GM19023 (cell line): ENCODE measurements around the gene DENND4A.
"Not testable (repeated sequence)": the region's sequence is repeated elsewhere in the genome, so short reads cannot be mapped to it uniquely, and the experiment has no call there.

ENCODE experiments used
- ATAC-seq: cut with Tn5 transposase; IDR thresholded peaks from one replicate; pipeline ENCODE4 v1.9.1; 2021; ENCODE audit warnings: mild to moderate bottlenecking, moderate library complexity; ENCODE audit not compliant: unreplicated experiment

The DENND4A gene

DNA sequence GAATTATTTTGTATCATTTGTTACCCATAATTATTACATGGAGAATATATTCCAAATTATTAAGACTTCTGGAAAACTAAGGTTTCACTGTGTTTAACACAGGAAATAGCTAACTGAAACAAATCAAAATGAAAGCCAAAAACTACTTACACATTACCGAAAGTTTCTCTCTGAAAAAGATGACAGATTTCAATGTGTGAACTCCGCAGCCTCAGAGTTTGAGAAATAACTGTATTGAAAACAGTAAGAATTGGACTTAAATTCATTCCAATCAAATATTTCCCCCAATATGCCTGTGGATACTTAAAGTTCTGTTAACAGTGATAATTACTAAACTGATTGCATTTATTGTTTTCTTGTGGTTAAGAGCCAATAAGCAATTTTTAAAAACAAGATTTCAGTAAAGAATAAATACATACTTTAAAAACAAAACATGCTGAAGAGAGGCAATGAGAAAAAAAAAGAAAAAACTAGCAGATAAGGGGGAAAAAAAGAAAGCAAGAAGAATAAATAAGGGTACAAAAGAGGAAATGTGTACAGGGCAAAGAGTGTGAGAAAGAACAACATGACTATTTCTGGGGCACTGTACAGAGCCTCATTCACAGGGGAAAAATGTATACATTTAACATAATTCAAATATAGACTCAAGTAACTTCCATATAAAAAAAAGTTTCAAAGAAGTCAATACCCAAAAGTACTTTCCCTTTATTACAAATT lies 30.7 kb downstream of the DENND4A start:
- no peak for ATAC-seq

DNA sequence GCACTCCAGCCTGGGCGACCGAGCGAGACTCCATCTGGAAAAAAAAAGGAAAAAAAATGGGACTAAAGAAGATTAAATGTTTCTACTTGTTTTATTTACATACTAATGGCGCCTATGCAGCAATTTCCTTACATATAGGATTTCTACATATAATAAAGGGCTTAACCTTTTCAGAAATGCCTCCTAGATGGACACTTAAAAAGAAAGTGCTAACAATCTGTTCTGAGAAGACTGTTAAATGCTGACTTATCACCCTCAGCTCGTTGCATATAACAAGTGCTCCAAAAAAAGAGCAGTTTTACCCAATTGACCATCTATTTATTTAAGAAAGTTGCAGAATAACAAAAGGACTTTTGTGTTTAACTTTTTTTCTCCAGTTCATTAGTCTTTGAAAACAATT lies 32.7 kb downstream of the DENND4A start:
- no peak for ATAC-seq

DNA sequence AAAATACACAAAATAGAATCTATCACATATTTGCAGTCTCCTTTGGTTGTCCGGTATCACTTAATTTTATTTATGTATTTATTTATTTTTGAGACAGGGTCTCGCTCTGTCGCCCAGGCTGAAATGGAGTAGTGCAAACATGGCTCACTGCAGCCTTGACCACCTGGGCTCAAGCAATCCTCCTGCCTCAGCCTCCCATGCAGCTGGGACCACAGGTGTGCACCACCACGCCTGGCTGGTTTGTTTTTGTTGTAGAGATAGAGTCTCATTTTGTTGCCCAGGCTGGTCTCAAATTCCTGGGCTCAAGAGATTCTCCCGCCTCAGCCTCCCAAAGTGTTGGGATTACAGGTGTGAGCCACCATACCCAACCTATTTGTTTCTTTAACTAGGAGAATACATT lies 33.9 kb downstream of the DENND4A start:
- no peak for ATAC-seq

DNA sequence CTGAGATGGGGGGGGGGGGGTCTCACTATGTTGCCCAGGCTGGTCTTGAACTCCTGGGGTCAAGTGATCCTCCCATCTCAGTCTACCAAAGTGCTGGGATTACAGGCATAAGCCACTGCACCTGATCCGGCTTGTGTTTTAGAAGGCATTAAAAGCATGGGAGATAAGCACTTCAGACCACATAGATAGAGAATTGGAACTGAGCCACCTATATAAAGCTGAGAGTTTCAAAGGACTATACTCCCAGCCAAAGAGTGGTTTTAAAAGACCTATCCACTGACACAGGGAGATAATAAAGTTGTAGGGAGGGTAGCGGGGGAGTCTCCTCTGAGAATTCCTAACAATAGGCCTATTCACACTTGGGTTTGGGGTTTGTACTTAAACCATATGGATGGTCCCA lies 34.8 kb downstream of the DENND4A start:
- ATAC-seq, result no peak

DNA sequence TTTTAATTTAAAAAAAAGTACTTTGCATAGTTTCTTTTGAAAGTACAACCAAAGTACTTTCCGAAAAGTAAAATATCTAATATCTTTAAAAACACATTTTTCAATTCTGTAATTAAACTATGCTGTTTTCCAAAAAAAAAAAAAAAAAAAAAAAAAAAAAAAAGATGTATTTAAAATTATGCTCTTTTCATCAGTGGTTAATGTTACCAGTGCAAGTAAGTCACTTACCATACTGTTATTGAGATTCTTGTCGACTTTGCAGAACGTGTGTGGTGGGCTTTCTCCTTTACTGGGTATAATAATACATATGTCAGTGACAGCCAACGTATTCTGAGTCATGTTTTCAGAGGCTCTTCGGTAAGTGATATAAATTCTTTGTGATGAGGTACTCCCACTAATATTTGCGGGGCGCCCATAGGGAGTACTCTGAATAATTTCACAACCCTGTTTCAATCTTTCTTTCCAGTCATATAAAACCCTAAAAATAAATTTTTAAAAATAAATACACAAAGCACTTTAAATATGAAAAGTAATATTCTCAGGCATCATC lies 39.9 kb downstream of the DENND4A start:
- ATAC-seq, result no peak

DNA sequence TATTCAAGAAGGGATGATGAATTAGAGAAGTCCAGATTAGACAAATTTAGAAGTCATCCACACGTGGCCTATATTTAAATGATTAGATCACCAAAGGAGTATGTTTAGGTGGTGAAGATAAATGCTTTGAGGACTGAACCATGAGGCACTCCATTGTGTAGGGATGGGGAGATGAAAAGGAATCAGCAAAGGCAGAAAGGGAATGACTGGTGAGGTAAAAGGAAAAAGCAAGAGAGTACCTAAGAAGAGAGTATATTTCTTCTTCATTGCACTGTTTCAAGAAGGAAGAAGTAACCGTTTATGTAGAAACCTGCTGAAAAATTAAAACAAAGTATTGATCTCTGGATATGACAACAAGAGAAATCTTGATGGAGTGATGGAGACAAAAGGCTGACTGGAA lies 40.7 kb downstream of the DENND4A start:
- no peak for ATAC-seq

DNA sequence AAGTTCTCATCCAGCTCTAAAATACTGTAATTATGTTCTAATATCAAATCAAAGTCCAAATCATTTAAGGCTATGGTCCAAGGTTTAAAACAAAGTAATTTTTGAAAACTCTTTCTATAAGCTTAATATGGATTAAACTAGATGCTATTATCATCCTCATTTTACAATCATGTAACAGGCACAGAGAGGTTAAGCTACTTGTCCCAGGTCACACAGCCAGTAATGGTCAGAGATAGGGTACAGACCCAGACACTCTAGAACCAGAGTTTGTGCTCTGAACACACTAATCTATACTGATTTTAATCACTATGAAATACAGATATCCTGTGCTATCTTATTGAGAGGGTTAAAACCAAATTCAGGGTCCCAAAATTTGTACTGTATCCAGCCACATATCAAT lies 44.8 kb downstream of the DENND4A start:
- no peak for ATAC-seq

DNA sequence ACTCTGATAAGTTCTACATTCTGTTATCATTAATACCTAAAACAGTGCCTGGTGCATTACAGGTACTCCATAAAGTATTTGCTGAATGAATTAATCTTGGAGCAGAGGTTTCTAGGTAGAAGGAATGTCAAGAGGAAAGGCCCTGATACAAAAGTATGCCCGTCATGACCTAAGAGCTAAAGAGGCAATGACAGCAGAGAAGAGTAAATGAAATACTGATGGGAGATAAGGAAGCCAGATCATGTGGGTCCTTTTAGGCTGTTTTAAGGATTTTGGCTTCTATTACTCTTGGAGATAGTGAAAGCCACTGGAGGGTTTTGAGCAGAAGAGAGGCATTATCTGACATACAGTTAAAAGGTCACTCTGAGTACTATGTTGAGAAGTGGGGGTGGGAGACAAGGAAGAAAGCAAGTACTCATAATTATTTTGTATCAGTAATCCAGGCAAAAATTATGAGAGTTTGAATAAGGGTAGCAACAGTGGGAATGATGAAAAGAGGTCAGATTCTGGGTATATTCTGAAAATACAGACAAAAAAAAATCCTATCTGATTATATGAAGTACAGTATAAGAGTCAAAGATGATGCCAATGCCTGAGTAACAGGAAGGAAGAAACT lies 48.3 kb downstream of the DENND4A start:
- ATAC-seq, result no peak

DNA sequence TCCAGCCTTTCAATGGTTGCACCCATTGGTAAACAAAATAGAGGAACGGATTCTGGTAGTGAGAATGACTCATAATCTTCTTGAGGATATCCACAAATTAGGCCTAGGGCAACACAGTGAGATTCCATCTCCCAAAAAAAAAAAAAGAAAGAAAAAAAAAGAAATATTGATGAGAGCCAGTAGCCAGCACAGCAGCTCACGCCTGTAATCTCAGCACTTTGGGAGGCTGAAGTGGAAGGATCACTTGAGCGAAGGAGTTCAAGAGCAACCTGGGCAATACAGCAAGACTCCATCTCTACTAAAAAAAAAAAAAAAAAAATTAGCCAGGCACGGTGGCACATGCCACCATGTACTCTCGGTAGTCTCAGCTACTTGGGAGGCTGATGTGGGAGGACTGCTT lies 51.9 kb downstream of the DENND4A start:
- ATAC-seq, result no peak

DNA sequence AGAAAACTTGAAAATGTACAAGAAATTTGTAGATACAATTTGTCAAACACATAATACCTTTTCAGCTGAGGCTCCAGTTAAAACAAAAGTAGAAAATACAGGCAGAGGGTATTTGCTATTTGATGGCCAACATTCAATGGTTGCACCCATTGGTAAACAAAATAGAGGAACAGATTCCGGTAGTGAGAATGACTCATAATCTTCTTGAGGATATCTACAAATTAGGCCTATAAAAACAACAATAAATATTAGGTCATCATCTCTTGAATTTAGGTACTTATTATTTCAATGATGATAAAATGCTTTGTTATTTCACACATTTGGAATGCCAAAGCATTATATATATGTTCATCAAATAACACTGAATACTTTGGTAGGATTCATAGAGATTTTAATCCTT lies 53.4 kb downstream of the DENND4A start:
- ATAC-seq, result no peak

DNA sequence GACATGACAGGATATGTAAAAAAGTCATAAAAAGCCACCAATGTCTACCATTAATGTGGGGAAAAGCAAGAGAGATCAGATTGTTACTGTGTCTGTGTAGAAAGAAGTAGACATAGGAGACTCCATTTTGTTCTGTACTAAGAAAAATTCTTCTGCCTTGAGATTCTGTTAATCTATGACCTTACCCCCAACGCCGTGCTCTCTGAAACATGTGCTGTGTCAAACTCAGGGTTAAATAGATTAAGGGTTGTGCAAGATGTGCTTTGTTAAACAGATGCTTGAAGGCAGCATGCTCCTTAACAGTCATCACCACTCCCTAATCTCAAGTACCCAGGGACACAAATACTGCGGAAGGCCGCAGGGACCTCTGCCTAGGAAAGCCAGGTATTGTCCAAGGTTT lies 58.5 kb downstream of the DENND4A start:
- ATAC-seq, result not testable (repeated sequence)

DNA sequence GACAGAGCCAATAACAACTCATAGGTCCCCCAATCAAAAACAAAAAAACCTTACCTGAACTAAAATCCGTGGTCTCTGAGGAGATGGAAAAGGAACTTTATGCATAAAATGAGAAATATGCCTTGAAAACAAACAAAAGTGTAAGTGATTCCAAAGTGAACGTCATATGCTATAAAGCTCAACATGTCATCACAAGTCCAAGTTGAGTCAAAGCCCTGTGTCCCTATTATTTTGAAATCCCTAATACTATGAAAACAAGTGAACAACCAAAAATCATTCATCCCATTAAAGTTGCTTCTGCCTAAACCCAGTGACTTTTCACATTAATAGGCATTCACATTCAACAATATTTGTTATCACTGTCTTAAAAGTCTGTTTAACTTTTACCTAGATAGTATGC lies 59.4 kb downstream of the DENND4A start:
- ATAC-seq, result no peak

DNA sequence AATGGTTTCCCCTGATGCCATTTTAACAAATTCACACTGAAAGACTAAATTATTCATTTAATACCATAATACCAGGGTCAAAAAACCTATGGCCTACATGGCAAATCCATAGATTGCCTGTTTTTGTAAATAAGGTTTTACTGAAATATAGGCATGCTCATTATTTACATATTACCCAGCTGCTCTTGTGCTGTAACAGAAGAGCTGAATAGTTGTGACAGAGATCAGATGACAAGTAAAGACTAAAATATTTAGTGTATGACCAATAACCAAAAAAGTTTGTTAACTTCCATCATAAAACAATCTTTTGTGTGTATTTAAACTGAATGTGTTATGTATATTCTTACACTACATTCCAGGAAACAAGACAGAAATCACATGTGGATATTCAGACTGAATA lies 60.2 kb downstream of the DENND4A start:
- no peak for ATAC-seq

DNA sequence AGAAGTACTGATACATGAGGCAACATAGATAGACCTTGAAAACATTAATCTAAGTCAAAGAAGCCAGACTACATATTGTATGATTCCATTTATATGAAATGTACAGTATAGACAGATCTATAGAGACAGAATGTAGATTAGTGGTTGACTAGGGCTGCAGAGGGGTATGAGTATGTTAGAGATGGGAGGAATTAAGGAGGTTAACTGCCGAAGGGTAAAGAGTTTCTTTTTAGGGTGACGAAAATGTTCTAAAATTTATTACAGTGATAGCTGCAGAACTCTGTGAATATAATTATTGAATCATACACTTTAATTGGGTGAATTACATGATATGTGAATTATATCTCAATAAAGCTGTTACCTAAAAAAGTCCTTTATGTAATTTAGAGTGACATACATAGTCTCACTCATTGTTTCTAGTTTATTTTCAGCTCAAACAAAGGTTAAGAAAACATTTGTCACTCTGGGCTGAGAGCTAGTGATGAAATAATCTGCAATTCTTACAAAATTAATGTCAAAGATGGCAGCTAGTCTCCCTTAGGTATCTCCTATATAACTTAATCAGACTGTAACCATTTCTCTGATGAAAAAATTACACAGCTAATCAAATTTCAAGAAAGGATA lies 61.4 kb downstream of the DENND4A start:
- no peak for ATAC-seq

DNA sequence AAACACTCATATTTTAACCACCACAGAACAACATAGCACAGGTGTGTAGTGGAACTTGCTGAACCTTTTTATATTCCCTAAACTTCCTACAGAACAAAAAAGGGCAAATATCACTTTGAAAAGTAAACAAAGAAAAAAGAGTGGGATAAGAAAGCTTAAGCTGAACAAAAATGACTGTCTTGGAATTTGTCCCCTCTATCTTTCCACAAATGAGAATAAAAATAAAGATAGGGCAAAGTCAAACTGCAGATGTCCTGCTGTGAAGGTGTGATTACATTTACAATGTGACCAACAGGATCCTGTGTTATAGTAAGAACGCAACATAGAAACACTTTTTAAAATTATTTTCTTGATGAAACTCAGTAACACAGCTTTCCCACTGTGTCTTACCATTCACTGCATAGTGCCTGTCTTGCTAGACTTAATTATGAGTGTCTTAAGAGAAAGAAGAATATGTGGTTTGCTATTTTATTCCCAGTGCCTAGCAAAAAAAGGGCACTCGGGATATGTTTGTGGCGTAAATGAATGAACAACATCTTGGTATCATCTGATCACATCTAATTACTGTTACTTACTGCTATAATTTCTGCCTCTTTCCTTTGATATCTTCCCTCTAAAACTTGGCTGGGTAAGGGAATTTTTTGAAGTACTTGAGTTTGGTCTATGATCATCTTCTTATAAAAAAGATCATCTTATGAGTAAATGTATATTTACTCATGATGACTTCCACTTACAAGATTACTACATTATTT lies 67.5 kb downstream of the DENND4A start:
- ATAC-seq, result no peak

DNA sequence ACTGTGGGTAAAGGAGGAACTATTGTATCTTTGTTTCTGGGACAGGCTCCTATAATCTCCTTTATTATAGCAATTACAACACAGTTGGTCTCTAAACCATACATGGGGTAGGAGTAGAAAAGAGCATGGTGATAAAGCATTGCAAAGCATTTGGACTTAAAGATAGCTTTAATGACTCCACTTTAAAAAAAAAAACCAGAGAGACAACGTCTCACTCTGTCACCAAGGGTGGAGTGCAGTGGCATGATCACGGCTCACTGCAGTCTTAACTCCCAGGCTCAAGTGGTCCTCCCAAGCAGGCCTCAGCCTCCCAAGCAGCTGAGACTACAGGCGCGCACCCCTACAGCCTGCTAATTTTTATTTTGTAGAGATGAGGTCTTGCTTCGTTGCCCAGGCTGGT lies 68.2 kb downstream of the DENND4A start:
- ATAC-seq, result no peak

DNA sequence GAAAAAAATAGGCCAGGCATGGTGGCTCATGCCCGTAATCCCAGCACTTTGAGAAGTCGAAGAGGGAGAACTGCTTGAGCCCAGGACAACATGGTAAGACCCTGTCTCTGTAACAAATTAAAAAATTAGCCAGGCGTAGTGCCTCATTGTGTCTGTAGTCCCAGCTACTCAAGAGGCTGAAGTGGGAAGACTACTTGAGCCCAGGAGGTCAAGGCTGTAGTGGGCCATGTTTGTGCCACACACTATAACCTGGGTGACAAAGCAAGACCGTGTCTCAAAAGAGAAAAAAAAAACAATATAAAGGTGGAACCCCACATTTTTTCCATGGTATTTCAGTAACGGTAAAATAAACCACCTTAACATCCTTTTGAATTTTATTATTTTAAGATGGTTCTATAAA lies 69.9 kb downstream of the DENND4A start:
- no peak for ATAC-seq

DNA sequence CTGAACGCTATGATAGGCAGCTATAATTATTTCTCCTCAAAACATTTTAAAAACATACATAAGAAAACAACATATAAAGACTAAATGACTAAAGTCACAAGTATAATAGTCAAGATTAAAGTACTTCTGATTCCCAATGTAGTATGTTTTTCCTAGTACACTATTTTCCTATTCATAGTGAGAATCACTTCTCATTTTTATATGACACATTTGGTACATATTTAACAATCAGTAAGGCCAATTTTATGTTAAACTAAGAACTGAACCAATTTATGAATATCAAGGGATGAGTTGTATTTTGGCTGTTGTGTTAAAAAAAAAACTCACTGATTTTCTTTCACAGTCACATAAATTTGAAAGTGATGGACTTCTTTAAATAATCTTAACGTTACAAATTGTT lies 79.7 kb downstream of the DENND4A start:
- ATAC-seq, result no peak

DNA sequence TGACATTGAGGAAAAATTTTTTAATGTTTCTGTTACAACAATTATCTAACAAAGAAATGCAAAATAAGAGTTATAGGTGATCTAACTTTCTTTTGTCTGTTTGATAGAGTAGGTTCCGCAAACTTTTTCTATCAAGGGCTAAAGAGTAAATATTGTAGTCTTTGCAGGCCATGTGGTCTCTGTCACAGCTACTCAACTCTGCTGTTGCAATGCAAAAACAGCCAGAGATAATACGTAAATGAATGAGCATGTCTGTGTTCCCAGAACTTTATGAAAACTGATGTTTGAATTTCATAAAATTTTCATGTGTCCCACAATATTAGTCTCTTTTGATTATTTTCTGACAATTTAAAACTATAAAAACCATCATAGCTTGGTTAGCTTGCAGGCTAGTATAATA lies 97.0 kb downstream of the DENND4A start:
- ATAC-seq, result no peak

DNA sequence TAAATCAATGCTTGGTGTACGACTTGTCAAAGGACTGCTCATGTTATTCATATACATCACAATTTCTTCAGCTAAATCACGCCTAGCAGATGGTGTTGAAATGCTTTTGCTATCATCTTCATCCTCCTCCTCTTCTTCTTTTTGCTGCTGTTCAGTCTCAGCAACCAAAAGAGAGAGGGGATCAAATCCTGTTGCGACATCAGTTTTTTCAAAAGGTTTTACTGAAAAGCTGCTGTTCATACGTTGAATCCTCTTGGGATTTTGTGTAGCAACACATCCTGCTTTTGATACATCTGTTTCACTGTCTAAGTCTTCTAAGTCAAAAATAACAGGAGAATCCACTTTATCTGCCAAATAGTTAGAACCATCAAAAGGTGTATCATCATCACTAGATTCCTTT lies 101.3 kb downstream of the DENND4A start:
- no peak for ATAC-seq

DNA sequence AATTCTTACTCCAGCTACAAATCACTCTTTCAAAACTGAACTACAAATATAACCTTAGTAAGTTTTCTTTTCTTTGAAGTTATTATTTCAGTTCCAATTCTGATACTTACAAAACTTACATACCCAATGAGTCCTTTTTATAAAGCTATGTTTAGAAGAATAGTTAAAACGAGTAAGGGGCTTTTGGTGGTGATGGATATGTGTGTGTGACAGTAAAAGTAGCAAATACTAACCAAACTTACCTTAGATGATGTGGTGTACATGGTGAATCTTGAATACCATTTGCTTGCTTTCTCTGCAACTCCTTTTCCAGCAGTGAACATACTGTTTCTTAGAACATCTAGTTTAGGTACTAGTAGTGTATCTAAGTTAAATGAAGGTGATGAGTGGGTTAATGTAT lies 101.9 kb downstream of the DENND4A start:
- no peak for ATAC-seq

DNA sequence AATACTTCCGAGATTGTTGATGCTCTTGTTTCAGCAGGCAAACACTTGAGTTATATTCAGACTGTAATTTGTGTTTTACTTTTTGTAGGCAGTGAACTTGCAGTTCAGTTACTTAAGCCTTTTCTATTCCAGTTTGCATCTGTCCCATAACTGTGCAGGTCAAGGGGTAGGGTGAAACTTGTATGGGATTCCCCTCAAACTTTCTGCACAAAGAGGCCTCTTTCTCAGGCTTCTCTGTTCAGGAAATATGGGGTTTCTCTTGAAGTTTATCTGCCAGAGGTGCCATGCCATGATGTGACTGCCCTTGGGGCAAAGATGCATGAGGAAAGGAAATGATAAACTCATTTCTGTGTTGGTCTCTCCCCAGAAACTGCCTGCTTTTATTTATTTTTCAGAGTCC lies 103.6 kb downstream of the DENND4A start:
- ATAC-seq, result no peak
